ENCODE results near the gene ERAP2.

The ERAP2 gene

GRCh38 chr5:96851312-96852062, 24.8 kb upstream of the ERAP2 start:
- H3K27me3 Mint-ChIP-seq, result peaks cover 11% of the 10 kb centered on the region
- DNase-seq (ENCODE audit: low spot score in 2 of 2) (no peak), ATAC-seq (replicated peaks; ENCODE audit: extremely low read depth, poor library complexity, severe bottlenecking) (no peak)
- H3K36me3 Mint-ChIP-seq (ENCODE audit: insufficient read depth), result no peaks in the 10 kb centered on the region
- no peaks in the 10 kb centered on the region for H3K4me1 Mint-ChIP-seq
- H3K27ac Mint-ChIP-seq (ENCODE audit: low read depth), result no peak overlapping the region
- no peaks in the 10 kb centered on the region for H3K9me3 Mint-ChIP-seq
- no peak overlapping the region for H3K4me3 Mint-ChIP-seq

GRCh38 chr5:96852759-96853158, 23.5 kb upstream of the ERAP2 start:
- no peaks in the 10 kb centered on the region for H3K9me3 Mint-ChIP-seq
- peaks cover 2% of the 10 kb centered on the region for H3K27me3 Mint-ChIP-seq
- no peak for DNase-seq (ENCODE audit: low spot score in 2 of 2)
- H3K36me3 Mint-ChIP-seq (ENCODE audit: insufficient read depth), result no peaks in the 10 kb centered on the region
- no peak overlapping the region for H3K27ac Mint-ChIP-seq (ENCODE audit: low read depth)
- no peak for ATAC-seq (replicated peaks; ENCODE audit: extremely low read depth, poor library complexity, severe bottlenecking)
- no peaks in the 10 kb centered on the region for H3K4me1 Mint-ChIP-seq
- H3K4me3 Mint-ChIP-seq, result no peak overlapping the region

- no peak overlapping the region for H3K27ac Mint-ChIP-seq (ENCODE audit: low read depth)
- H3K36me3 Mint-ChIP-seq (ENCODE audit: insufficient read depth), result no peaks in the 10 kb centered on the region
- H3K4me1 Mint-ChIP-seq, result no peaks in the 10 kb centered on the region
- no peak for DNase-seq (ENCODE audit: low spot score in 2 of 2)
- no peak overlapping the region for H3K4me3 Mint-ChIP-seq
- no peaks in the 10 kb centered on the region for H3K27me3 Mint-ChIP-seq
- no peak for ATAC-seq (replicated peaks; ENCODE audit: extremely low read depth, poor library complexity, severe bottlenecking)
- H3K9me3 Mint-ChIP-seq, result no peaks in the 10 kb centered on the region
Observed at GRCh38 chr5:96854067-96854466, 22.2 kb upstream of the ERAP2 start.

- Mint-ChIP-seq H3K27me3 (no peaks in the 10 kb centered on the region), H3K4me3 (no peak overlapping the region), H3K4me1 (no peaks in the 10 kb centered on the region), H3K9me3 (no peaks in the 10 kb centered on the region), H3K36me3 (ENCODE audit: insufficient read depth) (no peaks in the 10 kb centered on the region), H3K27ac (ENCODE audit: low read depth) (no peak overlapping the region)
- no peak for ATAC-seq (replicated peaks; ENCODE audit: extremely low read depth, poor library complexity, severe bottlenecking)
- no peak for DNase-seq (ENCODE audit: low spot score in 2 of 2)
Observed at GRCh38 chr5:96855031-96855872, 21.0 kb upstream of the ERAP2 start.

GRCh38 chr5:96856371-96856770, 19.9 kb upstream of the ERAP2 start:
- H3K4me3 Mint-ChIP-seq, result no peak overlapping the region
- ATAC-seq (replicated peaks; ENCODE audit: extremely low read depth, poor library complexity, severe bottlenecking) (no peak), DNase-seq (ENCODE audit: low spot score in 2 of 2) (no peak)
- no peak overlapping the region for H3K27ac Mint-ChIP-seq (ENCODE audit: low read depth)
- H3K9me3 Mint-ChIP-seq, result no peaks in the 10 kb centered on the region
- no peaks in the 10 kb centered on the region for H3K36me3 Mint-ChIP-seq (ENCODE audit: insufficient read depth)
- H3K4me1 Mint-ChIP-seq, result no peaks in the 10 kb centered on the region
- H3K27me3 Mint-ChIP-seq, result no peaks in the 10 kb centered on the region

- no peak overlapping the region for H3K27ac Mint-ChIP-seq (ENCODE audit: low read depth)
- H3K27me3 Mint-ChIP-seq, result no peaks in the 10 kb centered on the region
- ATAC-seq (replicated peaks; ENCODE audit: extremely low read depth, poor library complexity, severe bottlenecking) (no peak), DNase-seq (ENCODE audit: low spot score in 2 of 2) (no peak)
- no peaks in the 10 kb centered on the region for H3K9me3 Mint-ChIP-seq
- H3K4me3 Mint-ChIP-seq, result no peak overlapping the region
- H3K36me3 Mint-ChIP-seq (ENCODE audit: insufficient read depth), result no peaks in the 10 kb centered on the region
- no peaks in the 10 kb centered on the region for H3K4me1 Mint-ChIP-seq
Observed at GRCh38 chr5:96857454-96857853, 18.8 kb upstream of the ERAP2 start.

GRCh38 chr5:96857924-96858323, 18.4 kb upstream of the ERAP2 start:
- Mint-ChIP-seq H3K27ac (ENCODE audit: low read depth) (no peak overlapping the region), H3K36me3 (ENCODE audit: insufficient read depth) (no peaks in the 10 kb centered on the region), H3K27me3 (no peaks in the 10 kb centered on the region)

GRCh38 chr5:96859375-96859774, 16.9 kb upstream of the ERAP2 start:
- no peak overlapping the region for H3K27ac Mint-ChIP-seq (ENCODE audit: low read depth)
- H3K36me3 Mint-ChIP-seq (ENCODE audit: insufficient read depth), result no peaks in the 10 kb centered on the region
- DNase-seq (ENCODE audit: low spot score in 2 of 2) (no peak), ATAC-seq (replicated peaks; ENCODE audit: extremely low read depth, poor library complexity, severe bottlenecking) (no peak)
- no peaks in the 10 kb centered on the region for H3K4me1 Mint-ChIP-seq
- H3K4me3 Mint-ChIP-seq, result no peak overlapping the region
- H3K9me3 Mint-ChIP-seq, result no peaks in the 10 kb centered on the region
- no peaks in the 10 kb centered on the region for H3K27me3 Mint-ChIP-seq

More at GRCh38 chr5:96857924-96858323, 18.4 kb upstream of the ERAP2 start:
- H3K4me1 Mint-ChIP-seq, result no peaks in the 10 kb centered on the region
- no peak overlapping the region for H3K4me3 Mint-ChIP-seq
- no peaks in the 10 kb centered on the region for H3K9me3 Mint-ChIP-seq
- DNase-seq (ENCODE audit: low spot score in 2 of 2) (no peak), ATAC-seq (replicated peaks; ENCODE audit: extremely low read depth, poor library complexity, severe bottlenecking) (no peak)

- Mint-ChIP-seq H3K27ac (ENCODE audit: low read depth) (no peak overlapping the region), H3K36me3 (ENCODE audit: insufficient read depth) (no peaks in the 10 kb centered on the region), H3K4me1 (no peaks in the 10 kb centered on the region), H3K27me3 (no peaks in the 10 kb centered on the region), H3K4me3 (no peak overlapping the region), H3K9me3 (no peaks in the 10 kb centered on the region)
- ATAC-seq (replicated peaks; ENCODE audit: extremely low read depth, poor library complexity, severe bottlenecking) (no peak), DNase-seq (ENCODE audit: low spot score in 2 of 2) (no peak)
Observed at GRCh38 chr5:96861076-96861475, 15.2 kb upstream of the ERAP2 start.

GRCh38 chr5:96863114-96863513, 13.2 kb upstream of the ERAP2 start:
- Mint-ChIP-seq H3K36me3 (ENCODE audit: insufficient read depth) (no peaks in the 10 kb centered on the region), H3K27me3 (no peaks in the 10 kb centered on the region), H3K4me1 (no peaks in the 10 kb centered on the region), H3K4me3 (no peak overlapping the region), H3K27ac (ENCODE audit: low read depth) (no peak overlapping the region), H3K9me3 (no peaks in the 10 kb centered on the region)
- ATAC-seq (replicated peaks; ENCODE audit: extremely low read depth, poor library complexity, severe bottlenecking) (no peak), DNase-seq (ENCODE audit: low spot score in 2 of 2) (no peak)

- H3K27me3 Mint-ChIP-seq, result no peaks in the 10 kb centered on the region
- DNase-seq (ENCODE audit: low spot score in 2 of 2) (no peak), ATAC-seq (replicated peaks; ENCODE audit: extremely low read depth, poor library complexity, severe bottlenecking) (no peak)
- no peaks in the 10 kb centered on the region for H3K9me3 Mint-ChIP-seq
- no peak overlapping the region for H3K4me3 Mint-ChIP-seq
- H3K27ac Mint-ChIP-seq (ENCODE audit: low read depth), result no peak overlapping the region
- H3K4me1 Mint-ChIP-seq, result peaks cover 5% of the 10 kb centered on the region
- peaks cover 2% of the 10 kb centered on the region for H3K36me3 Mint-ChIP-seq (ENCODE audit: insufficient read depth)
Observed at GRCh38 chr5:96863949-96864584, 12.2 kb upstream of the ERAP2 start.

GRCh38 chr5:96864922-96865530, 11.3 kb upstream of the ERAP2 start:
- H3K27ac Mint-ChIP-seq (ENCODE audit: low read depth), result no peak overlapping the region
- DNase-seq (ENCODE audit: low spot score in 2 of 2), result no peak
- no peaks in the 10 kb centered on the region for H3K27me3 Mint-ChIP-seq
- peaks cover 2% of the 10 kb centered on the region for H3K36me3 Mint-ChIP-seq (ENCODE audit: insufficient read depth)
- peaks cover 5% of the 10 kb centered on the region for H3K4me1 Mint-ChIP-seq
- no peaks in the 10 kb centered on the region for H3K9me3 Mint-ChIP-seq
- no peak overlapping the region for H3K4me3 Mint-ChIP-seq
- ATAC-seq (replicated peaks; ENCODE audit: extremely low read depth, poor library complexity, severe bottlenecking), result no peak

Measured in central memory CD8-positive, alpha-beta T cell (primary cell).